ENCODE measurements around the gene PCNX4. TPM values are rescaled to one million over a fixed set of nuclear protein-coding genes. Genes with fewer than 3 reads are reported as not detected.

The PCNX4 gene
- total and polyA plus RNA-seq, 2 experiments from 2014 or later: 22.9 to 77.5 TPM

DNA sequence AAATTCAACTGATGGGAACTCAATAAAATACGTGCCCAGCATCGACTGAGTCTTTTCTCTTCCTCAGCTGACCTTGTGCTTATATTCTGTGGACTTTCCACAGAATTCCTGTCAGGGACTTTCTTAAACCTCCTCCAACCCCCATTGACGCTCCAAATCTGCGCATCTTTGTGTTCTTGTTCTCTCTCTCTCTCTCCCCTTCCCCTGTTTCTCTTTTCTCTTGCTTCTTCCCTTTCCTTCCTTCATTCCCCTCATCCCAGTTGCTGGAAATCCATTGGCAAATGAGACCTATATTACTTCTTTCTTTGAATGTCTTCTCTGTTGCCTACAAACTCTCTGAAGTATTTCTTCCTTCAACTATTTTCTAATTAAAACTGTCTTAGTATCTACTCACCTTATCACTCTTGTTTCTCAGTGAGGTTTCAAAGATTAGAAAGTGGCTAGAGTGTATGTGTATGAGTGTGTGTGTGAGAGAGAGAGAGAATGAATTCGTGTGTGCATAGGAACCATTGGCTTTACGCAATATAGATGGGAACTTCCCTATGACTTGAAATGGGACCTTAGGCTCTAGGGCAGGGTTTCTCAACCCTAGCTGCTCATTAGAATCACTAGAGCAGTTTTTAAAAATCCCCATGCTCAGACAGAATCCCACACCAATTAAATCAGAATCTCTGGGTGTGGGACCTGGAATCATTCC lies 115.3 kb downstream of the PCNX4 start:
- no peak for TF ChIP-seq EZH2phosphoT487 (IDR thresholded peaks at IDR 0.05; ENCODE audit: unreplicated experiment)
- no peak for TF ChIP-seq CREB1 (CRISPR knock-in tag; IDR thresholded peaks at IDR 0.05; ENCODE audit: low read depth)
- no peak for TF ChIP-seq ETS1 (IDR thresholded peaks at IDR 0.05)
- TF ChIP-seq ZNF114 (CRISPR knock-in tag; IDR thresholded peaks at IDR 0.05): no peak
- no peak for TF ChIP-seq ZNF462 (CRISPR knock-in tag; IDR thresholded peaks at IDR 0.05)
- no peak for TF ChIP-seq ZNF331 (CRISPR knock-in tag; IDR thresholded peaks at IDR 0.05; ENCODE audit: low read depth)
- TF ChIP-seq REST (IDR thresholded peaks at IDR 0.05; ENCODE audit: unreplicated experiment): no peak
- TF ChIP-seq EZH2 (IDR thresholded peaks at IDR 0.05; ENCODE audit: low read depth, unreplicated experiment): no peak
- TF ChIP-seq POLR2AphosphoS5 (IDR thresholded peaks at IDR 0.05; ENCODE audit: low read depth): no peak
- TF ChIP-seq, protein P1, sequence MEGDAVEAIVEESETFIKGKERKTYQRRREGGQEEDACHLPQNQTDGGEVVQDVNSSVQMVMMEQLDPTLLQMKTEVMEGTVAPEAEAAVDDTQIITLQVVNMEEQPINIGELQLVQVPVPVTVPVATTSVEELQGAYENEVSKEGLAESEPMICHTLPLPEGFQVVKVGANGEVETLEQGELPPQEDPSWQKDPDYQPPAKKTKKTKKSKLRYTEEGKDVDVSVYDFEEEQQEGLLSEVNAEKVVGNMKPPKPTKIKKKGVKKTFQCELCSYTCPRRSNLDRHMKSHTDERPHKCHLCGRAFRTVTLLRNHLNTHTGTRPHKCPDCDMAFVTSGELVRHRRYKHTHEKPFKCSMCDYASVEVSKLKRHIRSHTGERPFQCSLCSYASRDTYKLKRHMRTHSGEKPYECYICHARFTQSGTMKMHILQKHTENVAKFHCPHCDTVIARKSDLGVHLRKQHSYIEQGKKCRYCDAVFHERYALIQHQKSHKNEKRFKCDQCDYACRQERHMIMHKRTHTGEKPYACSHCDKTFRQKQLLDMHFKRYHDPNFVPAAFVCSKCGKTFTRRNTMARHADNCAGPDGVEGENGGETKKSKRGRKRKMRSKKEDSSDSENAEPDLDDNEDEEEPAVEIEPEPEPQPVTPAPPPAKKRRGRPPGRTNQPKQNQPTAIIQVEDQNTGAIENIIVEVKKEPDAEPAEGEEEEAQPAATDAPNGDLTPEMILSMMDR (conservative IDR thresholded peaks at IDR 0.05; ENCODE audit: low read depth in 2 of 2): no peak
- no peak for TF ChIP-seq STAT1 (IDR thresholded peaks at IDR 0.05; ENCODE audit: unreplicated experiment)
- no peak for TF ChIP-seq JUNB (IDR thresholded peaks at IDR 0.05; ENCODE audit: unreplicated experiment)
- no peak for TF ChIP-seq NANOG (IDR thresholded peaks at IDR 0.05; ENCODE audit: borderline replicate concordance)
- no peak for ATAC-seq
- Mint-ChIP-seq H3K36me3 (ENCODE audit: low read depth) (no peaks in the 10 kb centered on the region), H3K27ac (no peak overlapping the region), H3K9me3 (no peaks in the 10 kb centered on the region), H3K27me3 (ENCODE audit: insufficient read depth, low read depth, poor library complexity) (peaks cover 4% of the 10 kb centered on the region), H3K4me3 (no peak overlapping the region), H3K4me1 (peaks cover 31% of the 10 kb centered on the region)
- H3F3A ChIP-seq (replicated peaks; ENCODE audit: low read depth): peaks cover 5% of the 10 kb centered on the region; the same call in 1 of the 2 replicates
- no peaks in the 10 kb centered on the region for H3K27me3 ChIP-seq (ENCODE audit: insufficient read depth)
- H3K79me2 ChIP-seq (replicated peaks; ENCODE audit: insufficient read depth): no peaks in the 10 kb centered on the region
- no peak overlapping the region for H3K4me2 ChIP-seq
- H3K36me3 ChIP-seq (ENCODE audit: insufficient read depth): no peaks in the 10 kb centered on the region
- H2AFZ ChIP-seq: 0 out of 2 replicates have a peak overlapping the region, but pooled peaks have one; percentile 28
- no peak overlapping the region for H3K27ac ChIP-seq (ENCODE audit: low read depth)
- DNase-seq (ENCODE audit: low spot score): no peak
- H4K20me1 ChIP-seq (replicated peaks; ENCODE audit: insufficient read depth): no peaks in the 10 kb centered on the region
- H3K9me2 ChIP-seq (ENCODE audit: insufficient read depth): peaks cover 7% of the 10 kb centered on the region; the same call in 1 of the 2 replicates
- no peak overlapping the region for H3K4me3 ChIP-seq
- H3K4me1 ChIP-seq (ENCODE audit: insufficient read depth): peaks cover 35% of the 10 kb centered on the region
